ENCODE results near the gene RTKN. TPM values are rescaled to one million over a fixed set of nuclear protein-coding genes. Genes with fewer than 3 reads are reported as not detected.

RTKN gene
- total and polyA plus RNA-seq, 2 of the 13 experiments (the other 11 are each of a cell fraction or from before 2014, with no cell fraction given) = 159 to 166 TPM

DNA sequence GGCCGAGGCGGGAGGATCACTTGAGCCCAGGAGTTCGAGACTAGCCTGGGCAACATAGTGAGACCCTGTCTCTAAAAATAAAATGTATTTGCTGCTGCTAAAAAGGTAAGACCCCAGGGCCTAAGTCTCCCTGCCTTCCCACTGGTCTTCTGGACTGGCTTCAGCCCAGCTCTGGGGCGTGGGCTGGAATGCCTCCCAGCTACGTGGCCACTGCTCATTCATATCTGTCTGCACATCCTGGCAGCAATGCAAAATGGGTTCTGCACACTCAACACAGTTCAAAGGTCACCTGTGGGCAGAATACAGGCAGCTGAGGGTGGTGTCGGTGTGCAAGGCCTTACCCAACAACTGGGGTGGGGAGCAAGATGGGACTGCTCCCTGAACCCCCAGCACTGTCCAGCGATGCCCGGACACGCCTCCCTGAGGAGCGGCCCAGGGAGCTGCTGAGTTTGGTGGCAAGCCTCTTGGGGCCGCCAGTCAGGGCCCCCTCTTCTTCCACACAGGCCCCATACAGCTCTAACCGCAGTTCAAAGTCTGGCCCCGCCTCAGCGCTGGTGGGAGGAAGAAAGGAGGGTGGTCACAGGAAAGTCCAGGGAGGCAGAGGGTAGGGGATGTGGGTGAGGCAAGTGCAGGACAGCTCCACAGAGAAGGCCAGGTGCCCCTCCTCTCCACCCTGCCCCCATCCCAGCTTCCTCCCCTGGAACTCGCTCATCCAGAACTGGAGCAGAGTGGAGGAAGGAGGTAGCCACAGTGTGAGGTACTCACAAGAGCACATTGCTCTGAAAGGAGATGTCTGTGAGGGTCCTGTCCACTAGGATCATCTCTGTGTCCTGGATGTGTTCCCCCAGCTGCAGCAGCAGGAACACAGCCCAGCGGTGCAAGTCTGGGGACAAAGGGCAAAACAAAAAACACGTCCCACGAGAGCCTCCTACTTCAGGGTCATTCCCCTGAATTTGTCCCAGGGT lies 12.0 kb downstream of the RTKN start (continued):
- TF ChIP-seq, protein P1, sequence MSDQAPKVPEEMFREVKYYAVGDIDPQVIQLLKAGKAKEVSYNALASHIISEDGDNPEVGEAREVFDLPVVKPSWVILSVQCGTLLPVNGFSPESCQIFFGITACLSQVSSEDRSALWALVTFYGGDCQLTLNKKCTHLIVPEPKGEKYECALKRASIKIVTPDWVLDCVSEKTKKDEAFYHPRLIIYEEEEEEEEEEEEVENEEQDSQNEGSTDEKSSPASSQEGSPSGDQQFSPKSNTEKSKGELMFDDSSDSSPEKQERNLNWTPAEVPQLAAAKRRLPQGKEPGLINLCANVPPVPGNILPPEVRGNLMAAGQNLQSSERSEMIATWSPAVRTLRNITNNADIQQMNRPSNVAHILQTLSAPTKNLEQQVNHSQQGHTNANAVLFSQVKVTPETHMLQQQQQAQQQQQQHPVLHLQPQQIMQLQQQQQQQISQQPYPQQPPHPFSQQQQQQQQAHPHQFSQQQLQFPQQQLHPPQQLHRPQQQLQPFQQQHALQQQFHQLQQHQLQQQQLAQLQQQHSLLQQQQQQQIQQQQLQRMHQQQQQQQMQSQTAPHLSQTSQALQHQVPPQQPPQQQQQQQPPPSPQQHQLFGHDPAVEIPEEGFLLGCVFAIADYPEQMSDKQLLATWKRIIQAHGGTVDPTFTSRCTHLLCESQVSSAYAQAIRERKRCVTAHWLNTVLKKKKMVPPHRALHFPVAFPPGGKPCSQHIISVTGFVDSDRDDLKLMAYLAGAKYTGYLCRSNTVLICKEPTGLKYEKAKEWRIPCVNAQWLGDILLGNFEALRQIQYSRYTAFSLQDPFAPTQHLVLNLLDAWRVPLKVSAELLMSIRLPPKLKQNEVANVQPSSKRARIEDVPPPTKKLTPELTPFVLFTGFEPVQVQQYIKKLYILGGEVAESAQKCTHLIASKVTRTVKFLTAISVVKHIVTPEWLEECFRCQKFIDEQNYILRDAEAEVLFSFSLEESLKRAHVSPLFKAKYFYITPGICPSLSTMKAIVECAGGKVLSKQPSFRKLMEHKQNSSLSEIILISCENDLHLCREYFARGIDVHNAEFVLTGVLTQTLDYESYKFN (CRISPR knock-in tag; conservative IDR thresholded peaks at IDR 0.05) = peak; percentile 99
- TF ChIP-seq, protein P2, sequence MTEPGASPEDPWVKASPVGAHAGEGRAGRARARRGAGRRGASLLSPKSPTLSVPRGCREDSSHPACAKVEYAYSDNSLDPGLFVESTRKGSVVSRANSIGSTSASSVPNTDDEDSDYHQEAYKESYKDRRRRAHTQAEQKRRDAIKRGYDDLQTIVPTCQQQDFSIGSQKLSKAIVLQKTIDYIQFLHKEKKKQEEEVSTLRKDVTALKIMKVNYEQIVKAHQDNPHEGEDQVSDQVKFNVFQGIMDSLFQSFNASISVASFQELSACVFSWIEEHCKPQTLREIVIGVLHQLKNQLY (CRISPR knock-in tag; IDR thresholded peaks at IDR 0.05) = peak; percentile 36
- TF ChIP-seq ATF2 (CRISPR knock-in tag; IDR thresholded peaks at IDR 0.05) = peak; percentile 54
- no peak for TF ChIP-seq PLRG1 (conservative IDR thresholded peaks at IDR 0.05)
- TF ChIP-seq RELA (CRISPR knock-in tag; IDR thresholded peaks at IDR 0.05) = no peak
- no peak for TF ChIP-seq SIN3B (IDR thresholded peaks at IDR 0.05; ENCODE audit: low read length)
- TF ChIP-seq GTF3A (CRISPR knock-in tag; conservative IDR thresholded peaks at IDR 0.05) = no peak
- 0 out of 2 replicates have a peak, but pooled peaks have one; percentile 43 for TF ChIP-seq SIX4 (CRISPR knock-in tag; IDR thresholded peaks at IDR 0.05)
- TF ChIP-seq ZNF749 (CRISPR knock-in tag; IDR thresholded peaks at IDR 0.05; ENCODE audit: borderline replicate concordance) = no peak
- TF ChIP-seq, protein P3, sequence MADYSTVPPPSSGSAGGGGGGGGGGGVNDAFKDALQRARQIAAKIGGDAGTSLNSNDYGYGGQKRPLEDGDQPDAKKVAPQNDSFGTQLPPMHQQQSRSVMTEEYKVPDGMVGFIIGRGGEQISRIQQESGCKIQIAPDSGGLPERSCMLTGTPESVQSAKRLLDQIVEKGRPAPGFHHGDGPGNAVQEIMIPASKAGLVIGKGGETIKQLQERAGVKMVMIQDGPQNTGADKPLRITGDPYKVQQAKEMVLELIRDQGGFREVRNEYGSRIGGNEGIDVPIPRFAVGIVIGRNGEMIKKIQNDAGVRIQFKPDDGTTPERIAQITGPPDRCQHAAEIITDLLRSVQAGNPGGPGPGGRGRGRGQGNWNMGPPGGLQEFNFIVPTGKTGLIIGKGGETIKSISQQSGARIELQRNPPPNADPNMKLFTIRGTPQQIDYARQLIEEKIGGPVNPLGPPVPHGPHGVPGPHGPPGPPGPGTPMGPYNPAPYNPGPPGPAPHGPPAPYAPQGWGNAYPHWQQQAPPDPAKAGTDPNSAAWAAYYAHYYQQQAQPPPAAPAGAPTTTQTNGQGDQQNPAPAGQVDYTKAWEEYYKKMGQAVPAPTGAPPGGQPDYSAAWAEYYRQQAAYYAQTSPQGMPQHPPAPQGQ (CRISPR knock-in tag; IDR thresholded peaks at IDR 0.05; ENCODE audit: borderline replicate concordance) = no peak; the same call in 1 of the 2 replicates
- 0 out of 2 replicates have a peak, but pooled peaks have one; percentile 57 for TF ChIP-seq KLF12 (CRISPR knock-in tag; IDR thresholded peaks at IDR 0.05; ENCODE audit: borderline replicate concordance)
- peak; percentile 70 for TF ChIP-seq ZNF44 (CRISPR knock-in tag; IDR thresholded peaks at IDR 0.05)
- TF ChIP-seq ZC3H4 (CRISPR knock-in tag; IDR thresholded peaks at IDR 0.05; ENCODE audit: borderline replicate concordance) = no peak
- no peak for TF ChIP-seq SRF (IDR thresholded peaks at IDR 0.05; ENCODE audit: low read depth, low read length)
- no peak for TF ChIP-seq NFAT5 (CRISPR knock-in tag; IDR thresholded peaks at IDR 0.05)
